SU-DHL-6 (cell line): ENCODE measurements around the gene MIPEP.

Source experiments
- CTCF ChIP-seq: fragments of 200-600 bp; sonication (generic); IDR thresholded peaks from one replicate; pipeline ENCODE4 v1.5.1; 2017; ENCODE audit warnings: antibody characterized with exemption, mild to moderate bottlenecking, low read length, moderate library complexity; ENCODE audit not compliant: insufficient read depth, poor library complexity, severe bottlenecking
- EZH2phosphoT487 ChIP-seq: fragments of 200-600 bp; sonication (generic), shearing (Covaris generic); conservative IDR thresholded peaks from 2 replicates; pipeline ENCODE4 v1.6.1; 2018; ENCODE audit warnings: mild to moderate bottlenecking, antibody characterized with exemption, low read length, moderate library complexity, mixed read lengths

- TF ChIP-seq CTCF (peak; percentile 36), EZH2phosphoT487 (no peak)
Measured at GRCh38 chr13:23741879-23742510, 147.2 kb downstream of the MIPEP start.
